ENCODE results near the gene SNN. TPM values are rescaled to one million over a fixed set of nuclear protein-coding genes. Genes with fewer than 3 reads are reported as not detected.

Gene SNN
- total and polyA plus RNA-seq, 2 of the 8 experiments (the other 6 are each of a cell fraction or from before 2014, with no cell fraction given) = 37.4 to 66.9 TPM

- Histone ChIP-seq H3K27me3 (replicated peaks in 1 of 4; ENCODE audit: control insufficient read depth in 3 of 4, extremely low read depth in 1 of 4, insufficient read depth in 3 of 4, low read length in 3 of 4) (no peaks in the 10 kb centered on the region), H2BK20ac (ENCODE audit: low read length) (no peak overlapping the region), H3K79me1 (ENCODE audit: low read depth, low read length) (no peaks in the 10 kb centered on the region; the same call in 1 of the 2 replicates), H3K23ac (ENCODE audit: insufficient read length) (no peak overlapping the region), H3K14ac (ENCODE audit: insufficient read length) (no peak overlapping the region), H3K4me1 (replicated peaks in 1 of 4; ENCODE audit: control insufficient read depth in 3 of 4, insufficient read depth in 4 of 4, low read length in 3 of 4) (peaks cover 0 to 19% (median 15%) of the 10 kb centered on the region in 4 experiments; a peak in 6 of 7 replicates), H2AK5ac (ENCODE audit: low read depth, low read length) (no peak overlapping the region), H3K9ac (replicated peaks in 1 of 4; ENCODE audit: extremely low read depth in 1 of 4, low read depth in 3 of 4, low read length in 3 of 4) (no peak overlapping the region), H3K23me2 (ENCODE audit: low read depth, low read length) (peaks cover 7% of the 10 kb centered on the region; the same call in 1 of the 2 replicates), H2BK12ac (ENCODE audit: low read depth, low read length) (no peak overlapping the region), H4K20me1 (replicated peaks in 1 of 2; ENCODE audit: control insufficient read depth in 1 of 2, insufficient read depth in 2 of 2, low read length in 2 of 2) (peaks cover 0 to 2% of the 10 kb centered on the region in 2 experiments), H4K8ac (ENCODE audit: extremely low read depth, insufficient read depth, low read length) (no peak overlapping the region), H2BK120ac (replicated peaks; ENCODE audit: low read depth, low read length) (no peak overlapping the region), H2AFZ (ENCODE audit: low read length) (no peak overlapping the region), H3K36me3 (ENCODE audit: control insufficient read depth in 2 of 4, insufficient read depth in 4 of 4, low read length in 3 of 4) (no peaks in the 10 kb centered on the region), H3K4me2 (ENCODE audit: insufficient read depth in 1 of 2, low read depth in 2 of 2, low read length in 2 of 2) (no peak overlapping the region; a peak in 1 of 4 replicates), H4K5ac (ENCODE audit: insufficient read length, low read depth, low read length) (no peak overlapping the region), H3K9me3 (ENCODE audit: insufficient read depth in 2 of 2, low read depth in 1 of 2, low read length in 1 of 2) (no peaks in the 10 kb centered on the region), H3K56ac (replicated peaks; ENCODE audit: insufficient read length, low read depth, low read length) (no peak overlapping the region), H2BK15ac (ENCODE audit: low read length) (no peak overlapping the region), H4K91ac (replicated peaks; ENCODE audit: insufficient read length, low read length) (no peak overlapping the region), H3K4ac (replicated peaks; ENCODE audit: insufficient read length, low read depth, low read length) (no peak overlapping the region), H3K27ac (ENCODE audit: low read depth, low read length) (no peak overlapping the region), H3K79me2 (ENCODE audit: control insufficient read depth in 1 of 2, insufficient read depth in 2 of 2, low read length in 2 of 2) (no peaks in the 10 kb centered on the region), H3K4me3 (ENCODE audit: extremely low read depth in 1 of 4, insufficient read depth in 2 of 4, low read depth in 3 of 4, low read length in 4 of 4) (no peak overlapping the region), H2BK5ac (ENCODE audit: low read depth, low read length) (no peak overlapping the region), H3K18ac (ENCODE audit: extremely low read depth, low read length) (no peak overlapping the region)
- 89% methylated on average over 6 of the region's 6 CpGs; no CpG with 5 or more reads in 1 of the 2 experiments for WGBS, 2 experiments (ENCODE audit: extremely low coverage in 1 of 2, insufficient coverage in 1 of 2, insufficient read length in 1 of 2, insufficient replicate concordance in 2 of 2, low coverage in 1 of 2, low lambda C conversion rate in 2 of 2, missing lambda C conversion rate in 1 of 2)
- ChIA-PET POLR2A (ENCODE audit: partially characterized antibody) (interaction anchor here (1.5 to 3.6 kb wide), 2 partner anchors 7 to 25 kb away, joined by 6 to 23 read pairs; no protein-coding TSS in a partner anchor), CTCF (ENCODE audit: partially characterized antibody) (interaction anchor here (0.9 kb wide), 1 partner anchor 51 kb away, joined by 3 read pairs; no protein-coding TSS in a partner anchor)
- DNase-seq (ENCODE audit: low read depth in 1 of 2, low spot score in 2 of 2) = no peak
- FAIRE-seq = no peak
- TF ChIP-seq CREB1 (IDR thresholded peaks at IDR 0.05) (no peak), SP4 (IDR thresholded peaks at IDR 0.05; ENCODE audit: low read length) (no peak), SAP30 (IDR thresholded peaks at IDR 0.05; ENCODE audit: insufficient read depth, insufficient replicate concordance, low read length) (no peak), FOSL1 (IDR thresholded peaks at IDR 0.05; ENCODE audit: insufficient read depth, low read depth, low read length) (no peak), GABPA (IDR thresholded peaks at IDR 0.05; ENCODE audit: borderline replicate concordance, insufficient read depth, low read length) (no peak), RAD21 (IDR thresholded peaks at IDR 0.05 in 1 of 2, conservative IDR thresholded peaks at IDR 0.05 in 1 of 2; ENCODE audit: low read depth in 2 of 2, low read length in 2 of 2) (no peak), BRCA1 (IDR thresholded peaks at IDR 0.05; ENCODE audit: low read depth, low read length) (no peak), ATF3 (IDR thresholded peaks at IDR 0.05; ENCODE audit: insufficient read depth, low read depth, low read length) (no peak), E2F6 (IDR thresholded peaks at IDR 0.05) (no peak), CHD2 (IDR thresholded peaks at IDR 0.05; ENCODE audit: low read length) (no peak), SRF (IDR thresholded peaks at IDR 0.05; ENCODE audit: low read depth, low read length) (no peak), KDM1A (IDR thresholded peaks at IDR 0.05; ENCODE audit: borderline replicate concordance, low read length) (no peak), MAFK (IDR thresholded peaks at IDR 0.05; ENCODE audit: low read depth, low read length) (no peak)
These were observed 33.9 kb upstream of the SNN start for GRCh38 chr16:11634312-11634711.
